Fibroblast of the aortic adventitia (primary cell): ENCODE results near the gene CEP68. TPM values are rescaled to one million over a fixed set of nuclear protein-coding genes. Genes with fewer than 3 reads are reported as not detected.
A peak's percentile ranks its signal among the peaks of the same experiment; 100 is the strongest.

Source experiments
- DNase-seq: peaks from one replicate; pipeline ENCODE4 v3.0.0-alpha.2; 2010; ENCODE audit warnings: low read depth
- H3K4me3 ChIP-seq: 2 replicates; pipeline ENCODE4 v1.5.1; 2011; ENCODE audit warnings: low read depth, mild to moderate bottlenecking, control low read depth, low read length, moderate library complexity
- total RNA-seq: library from RNA; depleted of rRNA; stranded (reverse); fragments of >200 nt; gene quantifications from 2 replicates; pipeline ENCODE4 v1.2.3, GENCODE V29; 2012; ENCODE audit warnings: low replicate concordance
- TF ChIP-seq, protein P1 (sequence below): IDR thresholded peaks from 2 replicates; pipeline ENCODE4 v1.5.1; 2011; ENCODE audit warnings: mild to moderate bottlenecking, low read length, control low read depth, inconsistent platforms; ENCODE audit not compliant: insufficient read depth

The CEP68 gene
- total RNA-seq, 1 donor, result 12.3 TPM

DNA sequence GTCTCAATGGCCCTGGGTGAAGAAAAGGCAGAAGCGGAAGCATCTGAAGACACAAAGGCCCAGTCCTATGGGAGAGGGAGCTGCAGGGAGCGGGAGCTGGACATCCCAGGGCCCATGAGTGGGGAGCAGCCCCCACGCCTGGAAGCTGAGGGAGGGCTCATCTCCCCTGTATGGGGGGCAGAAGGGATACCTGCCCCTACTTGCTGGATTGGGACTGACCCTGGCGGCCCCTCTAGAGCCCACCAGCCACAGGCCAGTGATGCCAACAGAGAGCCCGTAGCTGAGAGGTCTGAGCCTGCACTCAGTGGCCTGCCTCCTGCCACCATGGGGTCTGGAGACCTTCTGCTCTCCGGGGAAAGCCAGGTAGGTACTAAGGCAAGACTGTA, 13.2 kb downstream of the CEP68 start:
- DNase-seq, result no peak
- no peak overlapping the region for H3K4me3 ChIP-seq
- TF ChIP-seq, protein P1, sequence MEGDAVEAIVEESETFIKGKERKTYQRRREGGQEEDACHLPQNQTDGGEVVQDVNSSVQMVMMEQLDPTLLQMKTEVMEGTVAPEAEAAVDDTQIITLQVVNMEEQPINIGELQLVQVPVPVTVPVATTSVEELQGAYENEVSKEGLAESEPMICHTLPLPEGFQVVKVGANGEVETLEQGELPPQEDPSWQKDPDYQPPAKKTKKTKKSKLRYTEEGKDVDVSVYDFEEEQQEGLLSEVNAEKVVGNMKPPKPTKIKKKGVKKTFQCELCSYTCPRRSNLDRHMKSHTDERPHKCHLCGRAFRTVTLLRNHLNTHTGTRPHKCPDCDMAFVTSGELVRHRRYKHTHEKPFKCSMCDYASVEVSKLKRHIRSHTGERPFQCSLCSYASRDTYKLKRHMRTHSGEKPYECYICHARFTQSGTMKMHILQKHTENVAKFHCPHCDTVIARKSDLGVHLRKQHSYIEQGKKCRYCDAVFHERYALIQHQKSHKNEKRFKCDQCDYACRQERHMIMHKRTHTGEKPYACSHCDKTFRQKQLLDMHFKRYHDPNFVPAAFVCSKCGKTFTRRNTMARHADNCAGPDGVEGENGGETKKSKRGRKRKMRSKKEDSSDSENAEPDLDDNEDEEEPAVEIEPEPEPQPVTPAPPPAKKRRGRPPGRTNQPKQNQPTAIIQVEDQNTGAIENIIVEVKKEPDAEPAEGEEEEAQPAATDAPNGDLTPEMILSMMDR, result no peak

GRCh38 chr2:65070172-65070830, 14.1 kb downstream of the CEP68 start:
- peak; percentile 61 for DNase-seq
- no peak overlapping the region for H3K4me3 ChIP-seq
- TF ChIP-seq, protein P1, result peak; percentile 52

DNA sequence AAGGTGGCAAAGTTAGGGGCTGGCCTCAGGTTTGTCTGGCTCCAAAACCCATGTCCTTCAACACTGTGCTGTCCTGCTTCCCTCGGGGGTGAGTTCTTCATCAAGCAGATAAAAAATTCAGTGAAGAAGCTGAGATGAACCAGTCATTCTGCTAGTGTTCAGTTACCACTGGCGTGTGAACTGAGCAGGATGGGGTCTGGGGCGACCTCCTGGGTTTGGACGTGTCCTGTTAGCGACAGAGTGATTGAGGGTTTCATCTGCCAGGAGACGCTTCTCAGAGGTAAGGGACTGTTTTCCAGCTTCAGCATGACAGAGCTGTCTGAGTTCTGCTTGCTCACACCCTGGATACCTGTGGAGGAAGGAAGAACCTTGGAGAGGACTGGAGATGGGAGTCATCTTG, 14.6 kb downstream of the CEP68 start:
- H3K4me3 ChIP-seq, result no peak overlapping the region
- TF ChIP-seq, protein P1, result no peak
- no peak for DNase-seq

- TF ChIP-seq, protein P1, result peak; percentile 46
- no peak overlapping the region for H3K4me3 ChIP-seq
- no peak for DNase-seq
Measured at GRCh38 chr2:65071499-65072180, 15.4 kb downstream of the CEP68 start.

DNA sequence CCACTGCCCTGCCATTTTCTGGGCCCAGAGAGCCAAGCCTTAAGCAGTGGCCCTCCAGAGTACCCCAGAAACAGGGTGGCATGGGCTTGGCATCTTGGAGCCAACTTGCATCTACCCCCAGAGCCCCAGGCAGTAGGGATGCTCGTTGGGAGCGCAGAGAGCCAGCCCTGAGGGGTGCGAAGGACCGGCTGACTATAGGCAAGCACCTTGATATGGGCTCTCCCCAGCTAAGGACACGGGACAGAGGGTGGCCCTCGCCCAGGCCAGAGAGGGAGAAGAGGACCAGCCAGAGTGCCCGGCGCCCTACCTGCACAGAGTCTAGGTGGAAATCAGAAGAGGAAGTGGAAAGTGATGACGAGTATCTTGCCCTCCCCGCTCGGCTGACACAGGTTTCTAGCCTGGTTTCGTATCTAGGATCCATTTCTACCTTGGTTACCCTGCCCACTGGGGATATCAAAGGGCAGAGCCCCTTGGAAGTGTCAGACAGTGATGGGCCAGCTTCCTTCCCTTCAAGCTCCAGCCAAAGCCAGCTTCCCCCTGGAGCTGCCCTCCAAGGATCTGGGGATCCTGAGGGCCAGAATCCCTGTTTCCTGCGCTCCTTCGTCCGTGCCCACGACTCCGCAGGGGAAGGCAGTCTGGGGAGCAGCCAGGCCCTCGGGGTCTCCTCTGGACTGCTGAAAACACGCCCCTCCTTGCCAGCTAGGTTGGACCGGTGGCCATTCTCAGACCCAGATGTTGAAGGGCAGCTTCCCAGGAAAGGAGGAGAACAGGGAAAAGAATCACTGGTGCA, 16.2 kb downstream of the CEP68 start:
- no peak overlapping the region for H3K4me3 ChIP-seq
- TF ChIP-seq, protein P1, result no peak
- no peak for DNase-seq

GRCh38 chr2:65073879-65074565, 17.8 kb downstream of the CEP68 start:
- TF ChIP-seq, protein P1, result no peak
- DNase-seq, result no peak
- H3K4me3 ChIP-seq, result no peak overlapping the region
